Lower leg skin (tissue), 4 donors: Measurements from ENCODE around the gene SLX9. TPM values are rescaled to one million over a fixed set of nuclear protein-coding genes. Genes with fewer than 3 reads are reported as not detected.

ENCODE experiments used
- DNase-seq, 2 donors: peaks; one replicate each; pipeline ENCODE4 v3.0.0-alpha.2; 2019; ENCODE audit warnings: low spot score in 2 of 2
- H3K4me3 ChIP-seq: fragments of 200-600 bp; sonication (generic); 2 replicates; pipeline ENCODE4 v1.5.1; 2017; ENCODE audit warnings: mild to moderate bottlenecking, low read depth; ENCODE audit not compliant: poor library complexity, severe bottlenecking
- POLR2A ChIP-seq, 2 donors: fragments of 450-650 bp; IDR thresholded peaks; one replicate each; pipeline ENCODE4 v1.6.1; 2016 to 2017; ENCODE audit warnings: antibody characterized with exemption in 2 of 2, mild to moderate bottlenecking in 1 of 2, moderate library complexity in 1 of 2
- WGBS, 2 donors: methylation state at CpG; one replicate each; pipeline ENCODE4 v1.1.5; 2018; 5-methylcytosine and 5-hydroxymethylcytosine counted together
- intact Hi-C: fragments of 100-400 bp; cut with DNase I; formaldehyde crosslinking; loops from one replicate; pipeline ENCODE4 v1.15.0; 2023; ENCODE audit warnings: low total_unique reads
- total RNA-seq, 4 donors: library from RNA; depleted of rRNA; stranded (reverse); fragments of >200 nt; gene quantifications; one replicate each; pipeline ENCODE4 v1.1.0, GENCODE V29; 2016
- TF ChIP-seq, protein P1 (sequence below), 3 donors: fragments of 450-650 bp; IDR thresholded peaks; one replicate each; pipeline ENCODE4 v1.5.1; 2016; ENCODE audit warnings: antibody characterized with exemption in 3 of 3, mild to moderate bottlenecking in 3 of 3, moderate library complexity in 2 of 3

Gene SLX9
- total RNA-seq, 4 donors from 2014 or later = 19.0 to 36.4 (median 31.6) TPM

DNA sequence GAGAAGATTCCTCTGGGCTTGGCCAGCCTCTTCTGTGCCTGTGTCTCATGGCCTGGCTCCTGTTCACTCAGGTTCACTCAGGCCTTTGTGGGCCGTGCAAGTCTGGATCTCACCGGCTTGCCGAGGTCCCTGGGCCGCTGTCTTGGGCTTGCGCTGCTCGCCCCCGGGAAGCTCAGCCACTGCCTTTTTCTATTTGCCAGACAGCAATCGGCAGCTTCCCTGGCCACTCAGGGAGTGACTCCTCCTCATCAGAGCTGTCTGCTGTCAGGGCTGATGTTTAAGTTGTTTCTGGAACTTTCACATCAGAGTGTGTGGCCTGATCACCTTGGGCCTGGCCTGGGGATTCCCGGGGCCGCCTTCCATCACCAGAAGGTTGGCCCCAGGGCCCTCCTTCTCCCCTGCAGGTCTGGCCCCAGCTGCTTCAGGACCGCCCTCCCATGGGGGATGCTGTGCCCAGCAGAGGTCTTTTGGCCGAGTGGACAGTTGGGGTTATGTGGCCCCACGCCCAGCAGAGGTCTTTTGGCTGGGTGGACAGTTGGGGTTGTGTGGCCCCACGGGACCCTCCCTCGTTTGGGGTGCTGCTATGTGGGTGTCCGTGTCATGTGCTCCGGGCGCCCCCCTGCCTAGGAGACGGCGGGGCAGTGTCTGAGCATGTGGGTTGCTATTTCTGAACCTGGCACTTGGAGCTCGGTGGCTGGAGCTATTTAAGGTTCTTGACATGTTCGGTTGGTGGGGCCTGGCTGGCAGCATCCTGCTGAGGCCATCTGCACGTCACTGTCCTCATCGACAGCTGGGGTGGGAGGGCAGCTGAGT is 12.5 kb downstream of the SLX9 start:
- no peak overlapping the region for H3K4me3 ChIP-seq
- 80 to 82% methylated on average over 24 of the region's 24 CpGs for WGBS, 2 donors
- TF ChIP-seq, protein P1, sequence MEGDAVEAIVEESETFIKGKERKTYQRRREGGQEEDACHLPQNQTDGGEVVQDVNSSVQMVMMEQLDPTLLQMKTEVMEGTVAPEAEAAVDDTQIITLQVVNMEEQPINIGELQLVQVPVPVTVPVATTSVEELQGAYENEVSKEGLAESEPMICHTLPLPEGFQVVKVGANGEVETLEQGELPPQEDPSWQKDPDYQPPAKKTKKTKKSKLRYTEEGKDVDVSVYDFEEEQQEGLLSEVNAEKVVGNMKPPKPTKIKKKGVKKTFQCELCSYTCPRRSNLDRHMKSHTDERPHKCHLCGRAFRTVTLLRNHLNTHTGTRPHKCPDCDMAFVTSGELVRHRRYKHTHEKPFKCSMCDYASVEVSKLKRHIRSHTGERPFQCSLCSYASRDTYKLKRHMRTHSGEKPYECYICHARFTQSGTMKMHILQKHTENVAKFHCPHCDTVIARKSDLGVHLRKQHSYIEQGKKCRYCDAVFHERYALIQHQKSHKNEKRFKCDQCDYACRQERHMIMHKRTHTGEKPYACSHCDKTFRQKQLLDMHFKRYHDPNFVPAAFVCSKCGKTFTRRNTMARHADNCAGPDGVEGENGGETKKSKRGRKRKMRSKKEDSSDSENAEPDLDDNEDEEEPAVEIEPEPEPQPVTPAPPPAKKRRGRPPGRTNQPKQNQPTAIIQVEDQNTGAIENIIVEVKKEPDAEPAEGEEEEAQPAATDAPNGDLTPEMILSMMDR (IDR thresholded peaks at IDR 0.05) = no peak
- no peak for TF ChIP-seq POLR2A (IDR thresholded peaks at IDR 0.05)
- no peak for DNase-seq
- intact Hi-C loops = loop anchor here (5.0 kb wide), 1 partner anchor 175 kb away; no protein-coding TSS in a partner anchor

DNA sequence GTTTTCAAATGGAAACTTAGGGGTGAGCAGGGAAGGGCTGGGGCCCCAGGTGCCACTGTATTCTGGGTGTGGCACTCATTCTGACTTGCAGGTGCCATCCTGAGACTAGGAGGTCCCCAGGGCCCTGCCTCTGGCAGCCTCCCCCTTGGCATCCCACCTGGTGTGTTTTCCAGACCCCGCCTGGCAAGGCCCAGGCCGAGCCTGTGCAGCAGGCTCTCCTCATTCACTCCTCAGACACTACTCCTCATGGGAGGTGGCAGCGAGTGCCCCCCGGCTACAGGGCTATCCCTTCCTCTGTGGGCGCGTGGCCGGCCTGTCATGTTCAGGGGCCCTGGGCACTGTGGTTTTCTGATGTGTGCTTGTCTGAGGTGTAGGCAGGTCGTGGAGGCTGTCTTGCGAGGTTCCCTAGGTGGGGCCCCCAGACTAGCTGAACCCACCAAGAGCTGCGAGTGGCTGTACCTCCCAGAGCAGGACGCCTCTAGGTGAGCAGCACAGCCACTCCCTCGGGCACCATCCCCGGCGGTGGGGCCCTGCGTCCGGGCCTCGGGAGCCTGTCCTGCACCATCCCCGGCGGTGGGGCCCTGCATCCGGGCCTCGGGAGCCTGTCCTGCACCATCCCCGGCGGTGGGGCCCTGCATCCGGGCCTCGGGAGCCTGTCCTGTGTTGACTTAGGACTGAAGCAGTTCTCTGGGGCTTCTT is 13.2 kb downstream of the SLX9 start:
- TF ChIP-seq, protein P1 (IDR thresholded peaks at IDR 0.05) = no peak
- TF ChIP-seq POLR2A (IDR thresholded peaks at IDR 0.05) = no peak
- DNase-seq = no peak
- H3K4me3 ChIP-seq = no peak overlapping the region
- whole genome bisulfite sequencing, 2 donors = 88 to 91% methylated on average over 7 to 23 of the region's 25 CpGs
- intact Hi-C loops = loop anchor here (5.0 kb wide), 1 partner anchor 174 kb away; no protein-coding TSS in a partner anchor

DNA sequence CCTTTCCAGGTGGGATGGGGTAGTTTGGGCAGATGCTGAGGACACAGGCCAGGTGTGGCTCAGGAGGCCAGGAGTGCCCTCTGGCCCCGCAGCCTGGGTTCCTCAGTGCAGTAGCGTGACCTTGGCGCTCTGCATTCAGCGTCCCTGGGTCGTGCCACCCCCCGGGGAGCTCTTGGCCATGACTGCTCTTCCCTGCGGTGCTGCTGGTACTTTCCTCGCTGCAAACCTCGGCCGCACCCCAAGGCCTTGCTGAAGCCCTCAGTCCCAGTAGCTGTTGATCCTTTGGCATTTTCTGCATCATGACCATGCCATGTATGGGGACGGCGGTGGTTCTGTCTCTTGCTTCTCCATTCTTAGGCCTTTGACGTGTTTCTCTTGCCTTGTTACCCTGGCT is 13.8 kb downstream of the SLX9 start:
- DNase-seq = no peak
- 79 to 94% methylated on average over 12 to 13 of the region's 13 CpGs for WGBS, 2 donors
- H3K4me3 ChIP-seq = no peak overlapping the region
- intact Hi-C loops = loop anchor here (5.0 kb wide), 1 partner anchor 174 kb away; no protein-coding TSS in a partner anchor
- TF ChIP-seq, protein P1 (IDR thresholded peaks at IDR 0.05) = no peak
- no peak for TF ChIP-seq POLR2A (IDR thresholded peaks at IDR 0.05)

DNA sequence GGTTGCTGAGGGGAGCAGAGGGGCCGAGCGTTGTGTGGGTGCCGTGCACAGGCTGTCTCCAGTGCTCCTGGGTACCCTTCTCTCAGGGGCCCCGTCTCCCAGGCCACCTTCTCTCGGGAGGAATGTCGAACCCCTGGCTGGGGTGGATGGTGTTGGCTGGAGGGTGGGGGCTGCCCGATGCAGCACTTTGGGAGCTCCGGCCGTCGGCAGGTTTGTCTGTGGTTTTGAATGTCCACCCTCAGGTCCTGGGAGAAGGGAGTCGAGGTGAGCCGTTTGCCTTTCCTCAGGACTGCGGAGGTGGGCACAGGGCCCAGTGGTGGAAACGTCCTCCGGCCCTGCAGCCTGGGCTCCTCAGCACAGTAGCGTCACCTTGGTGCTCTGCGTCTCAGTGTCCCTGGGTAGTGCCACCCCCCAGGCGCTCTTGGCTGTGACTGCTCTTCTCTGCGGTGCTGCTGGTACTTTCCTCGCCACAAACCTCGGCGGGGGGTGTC is 14.5 kb downstream of the SLX9 start:
- WGBS, 2 donors = 90 to 95% methylated on average over 18 to 21 of the region's 22 CpGs
- TF ChIP-seq, protein P1 (IDR thresholded peaks at IDR 0.05) = no peak
- no peak for TF ChIP-seq POLR2A (IDR thresholded peaks at IDR 0.05)
- intact Hi-C loops = loop anchor here (5.0 kb wide), 1 partner anchor 173 kb away; no protein-coding TSS in a partner anchor
- no peak overlapping the region for H3K4me3 ChIP-seq
- DNase-seq = no peak

DNA sequence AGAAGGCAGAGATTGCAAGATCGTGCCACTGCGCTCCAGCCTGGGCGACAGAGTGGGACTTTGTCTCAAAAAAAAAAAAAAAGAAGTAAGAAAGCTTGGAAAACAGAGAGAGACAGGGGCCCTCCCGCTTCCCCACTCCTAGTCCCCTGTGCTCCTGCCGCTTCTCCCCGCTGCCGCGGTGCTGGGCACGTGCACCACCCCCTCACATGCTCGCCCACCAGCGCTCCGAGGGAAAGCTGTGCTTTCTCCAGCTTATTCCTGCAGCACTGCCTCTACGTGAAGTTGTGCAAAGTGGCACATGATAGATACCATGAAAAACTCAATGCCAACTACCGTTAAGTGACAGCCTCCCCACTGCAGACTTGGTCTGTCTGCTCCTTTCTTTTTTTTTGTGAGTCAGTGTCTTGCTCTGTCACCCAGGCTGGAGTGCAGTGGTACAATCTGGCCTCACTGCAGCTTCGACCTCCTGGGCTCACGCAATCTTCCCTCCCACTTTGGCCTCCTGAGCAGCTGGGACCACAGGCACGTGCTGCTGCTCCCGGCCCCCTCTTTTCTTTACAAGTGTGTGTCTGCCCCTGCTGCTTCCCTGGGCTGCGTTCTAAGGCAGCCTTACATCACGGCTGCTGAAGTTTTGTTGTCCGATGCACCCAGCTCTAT is 15.4 kb downstream of the SLX9 start:
- no peak overlapping the region for H3K4me3 ChIP-seq
- TF ChIP-seq POLR2A (IDR thresholded peaks at IDR 0.05) = no peak
- TF ChIP-seq, protein P1 (IDR thresholded peaks at IDR 0.05) = no peak
- no peak for DNase-seq
- 83% methylated on average over 21 of the region's 21 CpGs for WGBS, 2 donors
- intact Hi-C loops = no loop called here
